DMS153 treated with DMSO at 0.1 percent for 48 hours (cell line): ENCODE results near the gene CAPS.

ENCODE experiments used
- DNase-seq: peaks from one replicate; lab custom pipeline; 2025; ENCODE audit not compliant: unreplicated experiment; lab: John Stamatoyannopoulos, UW

The CAPS gene

DNA sequence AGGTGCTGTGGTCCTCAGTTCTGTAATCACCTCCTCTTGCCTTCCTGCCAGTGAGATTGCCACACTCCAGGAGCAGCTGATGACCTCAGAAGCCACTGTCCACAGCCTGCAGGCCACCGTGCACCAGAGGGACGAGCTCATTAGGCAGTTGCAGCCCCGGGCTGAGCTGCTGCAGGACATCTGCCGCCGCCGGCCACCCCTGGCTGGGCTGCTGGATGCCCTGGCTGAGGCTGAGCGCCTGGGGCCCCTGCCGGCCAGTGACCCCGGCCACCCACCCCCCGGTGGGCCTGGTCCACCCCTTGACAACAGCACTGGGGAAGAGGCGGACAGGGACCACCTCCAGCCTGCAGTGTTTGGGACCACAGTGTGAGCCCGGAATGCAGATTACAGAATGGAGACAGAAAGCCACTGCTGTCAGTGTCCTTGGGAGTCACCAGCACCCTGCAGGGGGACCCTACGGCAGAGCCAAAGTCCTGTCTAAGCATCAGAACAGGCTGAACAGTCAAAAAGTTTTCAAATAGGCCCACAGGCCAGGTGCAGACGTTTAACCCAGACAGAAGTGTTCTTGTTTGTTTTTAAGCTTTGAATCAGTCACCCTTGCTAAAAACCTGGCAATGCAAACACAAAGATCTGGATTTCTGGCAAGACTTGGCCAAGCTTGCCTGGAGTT is 5.1 kb upstream of the CAPS start:
- no peak for DNase-seq

- DNase-seq = no peak
These were observed 3.5 kb upstream of the CAPS start for GRCh38 chr19:5910638-5910907.

DNA sequence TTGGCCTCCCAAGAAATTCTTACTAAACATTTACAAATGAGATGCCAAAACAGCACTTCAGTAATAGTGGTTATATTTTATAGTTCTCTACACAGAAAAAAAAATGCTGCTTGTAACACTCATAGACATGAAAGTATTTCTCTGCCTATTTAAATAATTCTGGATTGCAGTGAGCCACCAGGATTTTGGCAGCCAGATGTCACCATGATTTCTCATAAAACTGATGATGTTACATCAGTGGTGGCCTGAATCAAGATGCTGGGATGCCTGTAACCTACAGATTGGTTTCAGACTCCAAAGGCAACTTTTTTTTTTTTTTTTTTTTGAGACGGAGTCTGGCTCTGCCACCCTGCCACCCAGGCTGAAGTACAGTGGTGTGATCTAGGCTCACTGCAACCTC is 2.7 kb upstream of the CAPS start:
- DNase-seq = no peak

- DNase-seq = no peak
These were observed 312 bp downstream of the CAPS start for GRCh38 chr19:5914358-5914774.

DNA sequence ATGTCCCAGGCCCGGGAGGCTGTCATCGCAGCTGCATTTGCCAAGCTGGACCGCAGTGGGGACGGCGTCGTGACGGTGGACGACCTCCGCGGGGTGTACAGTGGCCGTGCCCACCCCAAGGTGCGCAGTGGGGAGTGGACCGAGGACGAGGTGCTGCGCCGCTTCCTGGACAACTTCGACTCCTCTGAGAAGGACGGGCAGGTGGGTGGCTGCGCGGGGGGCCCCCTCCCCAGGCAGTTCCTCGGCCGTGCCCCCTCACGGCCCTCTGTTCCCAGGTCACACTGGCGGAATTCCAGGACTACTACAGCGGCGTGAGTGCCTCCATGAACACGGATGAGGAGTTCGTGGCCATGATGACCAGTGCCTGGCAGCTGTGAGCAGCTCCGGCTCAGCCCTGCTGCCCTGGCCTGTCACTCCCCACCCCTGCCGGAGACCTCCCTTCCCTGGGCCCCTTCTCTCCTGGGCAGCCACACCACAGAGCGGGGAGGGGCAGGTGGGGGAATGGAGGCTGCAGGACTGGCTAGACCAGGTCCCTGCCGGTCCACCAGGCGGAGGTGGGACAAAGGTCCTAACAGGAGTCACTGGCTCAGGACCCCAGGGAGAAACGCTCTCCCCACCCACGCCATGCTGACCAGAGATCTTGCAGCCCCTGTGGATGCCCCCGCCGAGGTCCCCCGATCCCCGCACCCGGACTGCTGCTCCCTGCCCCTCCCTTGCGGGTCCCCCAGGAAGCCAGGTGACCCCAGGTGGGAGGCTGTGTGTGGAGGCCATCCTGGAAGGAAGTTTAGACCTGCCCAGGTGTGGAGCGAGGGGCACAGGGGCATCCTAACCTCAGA is 1.1 kb downstream of the CAPS start:
- DNase-seq = no peak

DNA sequence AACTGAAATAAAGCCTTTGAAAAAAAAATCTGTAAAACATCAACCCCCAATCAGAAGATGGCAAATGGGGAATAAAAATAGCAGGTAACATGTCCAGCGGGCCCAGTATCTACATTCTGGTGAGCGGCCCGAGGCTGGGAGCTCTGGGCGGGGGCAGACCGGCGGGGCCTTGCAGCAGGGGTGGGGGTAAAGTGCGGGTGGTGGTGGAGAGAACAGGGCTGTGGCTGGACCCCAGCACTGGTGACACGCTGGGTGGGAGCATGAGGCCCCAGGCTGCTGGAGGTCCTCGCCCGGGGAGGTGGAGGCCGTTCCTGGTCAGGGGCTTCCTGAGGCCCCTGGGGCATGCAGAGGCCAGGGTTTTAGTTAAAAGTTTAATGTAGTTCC is 1.7 kb downstream of the CAPS start:
- no peak for DNase-seq

DNA sequence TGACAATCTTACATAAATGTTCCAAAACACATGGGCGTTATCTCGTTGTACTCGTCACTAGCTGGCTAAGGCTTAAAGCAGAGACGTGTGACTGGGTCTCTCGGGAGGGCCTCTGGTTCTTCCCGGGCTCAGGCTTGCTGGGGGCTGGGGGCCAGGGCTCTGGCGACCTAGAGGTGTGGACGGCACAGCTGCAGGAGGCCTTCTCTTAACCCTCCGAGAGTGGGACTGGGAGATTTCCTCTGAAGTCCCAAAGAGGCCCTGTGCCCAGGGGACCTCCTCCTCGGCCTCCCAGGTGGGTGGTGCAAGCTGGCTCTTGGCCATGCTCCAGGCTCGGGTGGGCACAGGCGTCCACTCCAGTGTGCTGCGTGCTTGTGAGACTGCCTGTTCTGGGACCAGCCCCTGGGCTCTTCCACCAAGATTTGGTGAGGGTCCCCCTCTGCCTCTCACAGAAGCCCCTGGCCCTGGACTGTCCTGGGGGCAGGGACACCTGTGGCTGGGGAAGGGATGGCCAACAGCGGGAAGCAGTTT is 2.2 kb downstream of the CAPS start:
- no peak for DNase-seq

DNA sequence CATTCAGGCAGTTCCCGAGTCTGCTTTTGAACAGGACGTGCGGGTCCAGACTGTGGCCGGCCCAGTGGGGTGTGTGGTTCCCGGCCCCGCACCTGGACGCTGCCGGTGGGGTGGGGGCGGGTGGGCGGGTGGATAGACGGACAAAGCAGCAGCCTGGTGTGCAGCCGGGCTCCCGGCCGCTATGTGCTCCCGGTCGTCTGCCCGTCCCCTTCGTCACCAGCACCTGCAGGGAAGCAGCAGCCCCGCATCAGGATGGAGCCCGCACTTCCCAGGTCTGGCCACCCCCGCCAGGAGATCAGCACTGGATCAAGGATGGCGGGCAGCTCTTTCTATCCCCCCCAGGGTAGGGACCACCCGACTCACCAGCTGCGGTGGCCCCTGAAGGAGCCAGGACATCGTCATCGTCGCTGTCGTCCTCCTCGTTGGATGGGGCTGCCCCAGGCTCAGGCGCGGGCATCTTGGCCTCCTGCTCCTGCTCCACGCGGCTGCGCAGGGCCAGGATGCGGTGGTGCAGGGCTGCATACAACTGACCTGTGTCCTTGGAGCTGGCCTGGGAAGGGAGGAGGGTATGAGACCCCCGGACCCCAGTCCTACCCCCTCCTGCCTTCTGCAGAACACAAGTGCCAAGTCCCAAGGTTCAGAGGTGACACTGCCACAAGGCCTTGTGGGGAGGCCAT is 3.5 kb downstream of the CAPS start:
- no peak for DNase-seq

- DNase-seq = no peak
These were observed 4.5 kb downstream of the CAPS start for GRCh38 chr19:5918463-5919079.

- DNase-seq = no peak
These were observed 7.6 kb downstream of the CAPS start for GRCh38 chr19:5921516-5922160.

DNA sequence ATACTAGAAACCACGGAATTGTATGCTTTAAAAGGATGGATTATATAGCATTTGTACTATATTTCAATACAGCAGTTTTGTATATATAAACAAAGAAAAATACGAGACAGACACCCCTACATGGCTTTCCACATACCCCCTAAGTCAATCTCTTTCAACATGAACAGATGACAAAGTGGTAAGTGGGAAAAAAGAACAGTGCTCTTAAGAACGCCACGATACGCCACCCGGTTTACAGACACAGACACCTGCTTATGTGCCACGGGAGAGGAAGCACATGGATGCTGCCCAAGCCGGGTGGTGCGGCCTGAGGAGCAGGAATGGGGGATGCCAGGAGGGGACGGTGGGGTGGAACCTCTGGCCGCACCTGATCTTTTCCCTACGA is 8.1 kb downstream of the CAPS start:
- no peak for DNase-seq

DNA sequence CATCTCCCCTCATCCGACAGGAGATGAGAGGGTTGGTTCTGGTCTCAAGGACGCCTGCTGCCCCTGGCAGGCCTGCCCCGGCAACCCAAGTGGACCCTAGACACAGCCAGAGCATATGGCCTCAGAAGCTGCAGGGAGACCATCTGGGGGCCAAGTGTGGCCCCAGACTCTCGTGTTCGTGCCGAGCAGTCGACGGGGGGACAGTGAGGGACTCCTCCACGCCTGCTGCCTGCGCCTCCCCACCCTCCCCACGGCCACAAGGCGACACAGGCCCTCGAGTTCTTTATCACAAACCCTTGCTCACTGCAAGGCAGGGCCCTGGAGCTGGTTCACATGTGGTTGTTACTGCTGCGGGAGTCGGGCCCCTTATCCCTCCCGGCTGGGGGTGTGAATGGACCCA is 9.3 kb downstream of the CAPS start:
- no peak for DNase-seq

DNA sequence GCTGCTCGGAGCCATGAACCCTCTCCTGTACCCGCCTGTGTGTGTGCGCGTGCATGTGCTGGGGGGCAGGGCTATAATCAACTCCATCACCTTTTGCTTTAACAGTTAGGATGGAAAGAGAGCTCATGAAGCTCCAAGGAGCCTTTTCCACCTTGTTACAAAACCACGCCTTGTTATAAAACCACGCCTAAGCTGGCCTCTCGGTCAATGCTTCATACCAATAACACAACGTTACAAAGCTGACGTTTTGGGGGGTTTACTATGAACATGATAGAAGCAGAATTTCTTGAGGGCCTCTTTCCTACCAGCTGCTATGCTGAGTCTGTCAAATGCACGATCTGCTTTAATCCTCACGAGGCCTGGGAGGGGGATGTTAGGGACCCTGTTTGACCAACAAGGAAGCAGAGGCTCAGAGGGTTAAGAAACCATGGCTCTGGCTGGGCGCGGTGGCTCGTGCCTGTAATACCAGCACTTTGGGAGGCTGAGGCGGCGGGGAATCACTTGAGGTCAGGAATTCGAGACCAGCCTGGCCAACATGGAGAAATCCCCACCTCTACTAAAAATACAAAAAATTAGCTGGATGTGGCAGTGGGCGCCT is 11.9 kb downstream of the CAPS start:
- no peak for DNase-seq

DNA sequence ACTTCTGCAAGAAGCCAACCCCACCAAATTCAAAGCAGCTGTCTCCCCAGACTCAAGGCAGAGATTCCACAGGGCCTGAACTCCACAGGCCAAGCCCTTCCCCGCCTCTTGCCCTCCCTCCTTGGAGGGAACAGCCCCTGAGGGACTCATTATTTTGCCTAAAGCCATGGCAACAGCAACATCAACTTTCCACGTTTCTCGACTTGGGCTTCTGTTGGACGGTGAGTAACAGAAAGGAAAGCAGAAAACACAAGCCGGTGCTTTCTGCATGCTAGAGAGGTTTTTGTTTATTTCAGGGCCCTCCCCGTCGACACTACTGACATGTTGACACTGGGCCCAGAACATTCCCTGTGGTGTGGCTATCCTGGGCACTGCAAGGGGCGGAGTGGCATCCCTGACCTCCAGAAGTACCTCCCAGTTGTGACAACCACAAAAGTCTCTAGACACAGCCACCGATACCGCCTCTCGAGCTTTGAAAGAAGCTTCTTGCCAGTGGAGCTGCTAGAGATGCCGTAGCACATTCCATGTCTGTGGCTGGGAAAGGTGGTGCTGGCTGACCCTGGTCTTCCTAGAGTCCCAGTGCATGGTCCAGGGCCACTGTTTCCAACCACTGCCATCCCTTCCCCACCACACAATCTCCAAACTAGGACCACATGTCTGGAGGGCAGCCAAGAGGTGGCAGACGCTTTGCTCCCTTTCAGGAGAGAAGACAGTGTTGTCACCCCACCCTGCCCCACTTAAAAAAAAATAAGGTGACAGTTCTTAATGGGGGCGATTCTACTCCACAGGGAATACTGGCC is 12.8 kb downstream of the CAPS start:
- DNase-seq = no peak

DNA sequence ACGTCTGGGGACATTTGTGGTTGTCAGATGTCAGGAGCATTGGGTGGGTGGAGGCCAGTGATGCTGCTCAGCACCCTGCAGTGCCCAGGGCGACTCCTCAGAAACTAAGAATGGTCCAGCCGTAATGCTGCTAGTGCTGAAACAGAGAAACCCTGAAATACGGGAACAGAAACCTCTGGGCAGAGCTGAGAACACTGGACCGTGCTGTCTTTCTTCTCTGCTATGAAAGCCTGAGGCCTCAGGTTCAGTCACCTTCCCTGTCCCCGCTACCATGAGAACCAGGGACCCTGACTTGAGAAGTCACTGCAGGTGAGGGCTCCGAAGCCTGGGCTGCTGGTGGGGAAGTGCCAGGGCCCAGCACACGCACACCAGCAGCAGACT is 13.4 kb downstream of the CAPS start:
- no peak for DNase-seq

DNA sequence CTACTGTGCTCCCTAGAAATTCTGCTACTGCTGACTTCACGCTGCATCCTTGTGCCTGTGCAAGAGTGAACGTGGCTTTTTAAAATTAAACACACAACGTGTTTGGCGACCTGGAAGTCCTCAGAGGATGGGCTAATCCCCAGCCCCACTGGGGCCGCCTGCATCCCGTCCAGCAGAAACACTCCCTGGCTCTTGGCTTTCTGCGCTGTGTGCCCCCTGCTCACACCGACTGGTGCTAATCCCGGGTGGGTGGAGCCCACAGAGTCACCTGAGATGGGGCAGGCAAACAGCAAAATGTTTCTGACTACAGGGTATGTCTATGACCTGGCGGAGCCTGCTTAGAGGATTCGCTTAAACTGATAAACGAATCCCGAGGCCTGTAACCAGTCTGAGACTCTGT is 15.1 kb downstream of the CAPS start:
- no peak for DNase-seq

- DNase-seq = no peak
These were observed 15.6 kb downstream of the CAPS start for GRCh38 chr19:5929625-5930024.

DNA sequence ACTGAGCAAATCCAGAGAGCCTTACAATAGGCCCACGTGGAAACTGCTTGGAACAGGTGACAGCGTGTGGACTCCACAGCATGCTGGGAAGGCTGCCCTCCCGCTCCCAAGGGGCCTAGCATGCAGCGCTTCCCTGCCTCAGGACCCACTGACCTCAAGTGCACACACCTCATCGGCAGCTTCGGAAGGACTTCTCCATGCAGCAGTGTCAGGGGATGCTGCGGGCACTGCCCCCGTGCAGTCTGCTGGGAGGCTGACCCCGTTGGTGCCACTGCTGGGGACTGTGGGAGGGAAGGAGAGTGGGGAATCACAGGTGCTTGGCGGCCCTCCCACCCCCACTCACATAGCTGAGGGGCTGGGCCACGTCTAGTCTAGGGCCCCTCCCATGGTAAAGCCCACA is 17.2 kb downstream of the CAPS start:
- DNase-seq = no peak

- DNase-seq = no peak
These were observed 18.1 kb downstream of the CAPS start for GRCh38 chr19:5932146-5932545.

- no peak for DNase-seq
These were observed 18.7 kb downstream of the CAPS start for GRCh38 chr19:5932609-5933262.
